SK-N-SH (cell line): ENCODE data around the gene COL4A2. TPM values are rescaled to one million over a fixed set of nuclear protein-coding genes. Genes with fewer than 3 reads are reported as not detected.

ENCODE experiments used
- CTCF ChIA-PET: fragments of 300-600, 350-600 bp; formaldehyde crosslinking; extraction: SDS; loops from one replicate; lab custom pipeline; 2021; lab: Yijun Ruan, JAX
- POLR2A ChIA-PET: fragments of 350-600 bp; sonication (Branson Sonifier 250); formaldehyde crosslinking; extraction: SDS; loops from one replicate; lab custom pipeline; 2020; ENCODE audit warnings: antibody characterized with exemption, inconsistent platforms; lab: Yijun Ruan, JAX
- DNase-seq: peaks from one replicate; pipeline ENCODE4 v3.0.0; 2012
- H2AFZ ChIP-seq: fragments of 200-600 bp; sonication (generic); 2 replicates; pipeline ENCODE4 v1.8.1; 2016; ENCODE audit warnings: antibody characterized with exemption, mild to moderate bottlenecking, low read depth
- H3F3A ChIP-seq: fragments of 200-600 bp; sonication (generic); replicated peaks from 2 replicates; pipeline ENCODE3; 2016; ENCODE audit warnings: antibody characterized with exemption, mild to moderate bottlenecking; ENCODE audit not compliant: insufficient read depth
- H3K27ac ChIP-seq, 2 experiments: fragments of 200-500 bp in 1 of 2; fragments of 200-600 bp in 1 of 2; sonication (Bioruptor generic) in 1 of 2; sonication (generic), shearing (Covaris generic) in 1 of 2; 2 replicates each; pipeline versions ENCODE4 v1.5.1 to v1.6.1; 2014 to 2016; ENCODE audit warnings: low read depth in 2 of 2, inconsistent platforms in 1 of 2, low read length in 1 of 2, mild to moderate bottlenecking in 1 of 2, mixed read lengths in 1 of 2
- H3K27me3 ChIP-seq: fragments of 200-600 bp; sonication (generic), shearing (Covaris generic); 2 replicates; pipeline ENCODE4 v1.6.1; 2016; ENCODE audit warnings: mixed run types; ENCODE audit not compliant: insufficient read depth
- H3K36me3 ChIP-seq, 2 experiments: fragments of 200-500 bp in 1 of 2; fragments of 200-600 bp in 1 of 2; sonication (Bioruptor generic) in 1 of 2; sonication (generic) in 1 of 2; replicated peaks in 1 of 2; 2 replicates each; pipeline versions ENCODE3 to v1.5.1; 2014 to 2016; ENCODE audit warnings: low read length in 1 of 2, mild to moderate bottlenecking in 1 of 2; ENCODE audit not compliant: insufficient read depth in 2 of 2, control insufficient read depth in 1 of 2
- H3K4me1 ChIP-seq, 2 experiments: fragments of 200-500 bp in 1 of 2; fragments of 200-600 bp in 1 of 2; sonication (Bioruptor generic) in 1 of 2; sonication (generic), shearing (Covaris generic) in 1 of 2; 2 replicates each; pipeline versions ENCODE4 v1.5.1 to v1.6.1; 2014 to 2016; ENCODE audit warnings: low read depth in 1 of 2, low read length in 1 of 2, mixed run types in 1 of 2; ENCODE audit not compliant: insufficient read depth in 2 of 2, control insufficient read depth in 1 of 2
- H3K4me2 ChIP-seq: fragments of 200-600 bp; sonication (generic), shearing (Covaris generic); 2 replicates; pipeline ENCODE4 v1.6.1; 2017; ENCODE audit warnings: mixed run types
- H3K4me3 ChIP-seq, 2 experiments: fragments of 200-500 bp in 1 of 2; fragments of 200-600 bp in 1 of 2; sonication (Bioruptor generic) in 1 of 2; sonication (generic), shearing (Covaris generic) in 1 of 2; 2 replicates each; pipeline versions ENCODE4 v1.5.1 to v1.8.1; 2014 to 2016; ENCODE audit warnings: low read depth in 2 of 2, inconsistent platforms in 1 of 2, low read length in 1 of 2, mild to moderate bottlenecking in 1 of 2, mixed read lengths in 1 of 2, moderate library complexity in 1 of 2
- H3K79me2 ChIP-seq: fragments of 200-600 bp; sonication (generic); 2 replicates; pipeline ENCODE4 v1.8.1; 2017; ENCODE audit warnings: mild to moderate bottlenecking; ENCODE audit not compliant: insufficient read depth
- H3K9ac ChIP-seq: fragments of 200-600 bp; sonication (generic); 2 replicates; pipeline ENCODE4 v1.6.1; 2017; ENCODE audit warnings: mixed run types
- H3K9me2 ChIP-seq: fragments of 200-600 bp; sonication (generic); 2 replicates; pipeline ENCODE4 v1.6.1; 2017; ENCODE audit warnings: mixed run types
- H3K9me3 ChIP-seq: fragments of 200-600 bp; sonication (generic); 2 replicates; pipeline ENCODE4 v1.6.1; 2017; ENCODE audit warnings: mixed run types, mild to moderate bottlenecking, moderate library complexity
- H4K20me1 ChIP-seq: fragments of 200-600 bp; sonication (generic); 2 replicates; pipeline ENCODE4 v1.6.1; 2017; ENCODE audit warnings: mild to moderate bottlenecking, mixed run types; ENCODE audit not compliant: insufficient read depth
- CHD2 ChIP-seq: fragments of 150-350 bp; IDR thresholded peaks from 2 replicates; pipeline ENCODE4 v1.6.1; 2018; ENCODE audit warnings: low read length; ENCODE audit not compliant: partially characterized antibody
- CTCF ChIP-seq: fragments of 200-600 bp; sonication (generic); IDR thresholded peaks from 2 replicates; pipeline ENCODE4 v1.6.1; 2017; ENCODE audit warnings: antibody characterized with exemption, mild to moderate bottlenecking, moderate library complexity
- EP300 ChIP-seq, 2 experiments: IDR thresholded peaks; 2 replicates each; pipeline versions ENCODE4 v1.4.0 to v1.6.1; 2012; ENCODE audit warnings: borderline replicate concordance in 1 of 2, low read depth in 1 of 2, low read length in 1 of 2
- GABPA ChIP-seq: IDR thresholded peaks from 2 replicates; pipeline ENCODE4 v1.4.0; 2012; ENCODE audit warnings: low read depth, mild to moderate bottlenecking
- NRF1 ChIP-seq: IDR thresholded peaks from 2 replicates; pipeline ENCODE4 v1.6.1; 2012; ENCODE audit warnings: low read depth, mild to moderate bottlenecking, low read length
- RCOR1 ChIP-seq: fragments of 150-350 bp; IDR thresholded peaks from 2 replicates; pipeline ENCODE4 v1.6.1; 2017; ENCODE audit warnings: antibody characterized with exemption, low read length
- RFX5 ChIP-seq: IDR thresholded peaks from 2 replicates; pipeline ENCODE4 v1.6.1; 2012; ENCODE audit warnings: mild to moderate bottlenecking, improper control_type of control experiment, low read length
- TAF1 ChIP-seq: IDR thresholded peaks from 2 replicates; pipeline ENCODE4 v1.6.1; 2012; ENCODE audit warnings: low read depth, mild to moderate bottlenecking, low read length, moderate library complexity, borderline replicate concordance
- YY1 ChIP-seq: IDR thresholded peaks from 2 replicates; pipeline ENCODE4 v1.4.0; 2012; ENCODE audit warnings: low read depth, mild to moderate bottlenecking
- ZBTB33 ChIP-seq: IDR thresholded peaks from 2 replicates; pipeline ENCODE4 v1.4.0; 2012; ENCODE audit warnings: low read depth, borderline replicate concordance
- WGBS: methylation state at CpG from one replicate; pipeline ENCODE4 v1.1.6; 2017; ENCODE audit warnings: low lambda C conversion rate; 5-methylcytosine and 5-hydroxymethylcytosine counted together
- polyA plus RNA-seq, 3 experiments: library from polyadenylated mRNA; depleted of rRNA; stranded (reverse); fragments of >200 nt; gene quantifications; 2 replicates each; pipeline ENCODE4 v1.2.3, GENCODE V29; 2012

The COL4A2 gene
- polyA plus RNA-seq, 1 of the 3 experiments (the other 2 are of a cell fraction), result 137 TPM

- H3K4me3 ChIP-seq, result no peak overlapping the region
- peaks cover 0 to 7% of the 10 kb centered on the region in 2 experiments; a peak in 2 of 4 replicates for H3K4me1 ChIP-seq
- no peak overlapping the region for H2AFZ ChIP-seq
- H3K4me2 ChIP-seq, result no peak overlapping the region
- POLR2A ChIA-PET, result no interaction called here
- H3K27ac ChIP-seq, result no peak overlapping the region
- no peaks in the 10 kb centered on the region for H3K9me2 ChIP-seq
- no peaks in the 10 kb centered on the region for H3F3A ChIP-seq
- H4K20me1 ChIP-seq, result no peaks in the 10 kb centered on the region
- CTCF ChIA-PET, result interaction anchor here (1.2 kb wide), 1 partner anchor 135 kb away, joined by 3 read pairs; the partner anchor contains the start of gene RAB20
- no peak overlapping the region for H3K9ac ChIP-seq
- TF ChIP-seq TAF1 (no peak), RCOR1 (no peak), CTCF (no peak), GABPA (no peak), EP300 (IDR thresholded peaks at IDR 0.05; ENCODE audit: borderline replicate concordance in 1 of 2, low read depth in 1 of 2, low read length in 1 of 2) (no peak), CHD2 (no peak), RFX5 (no peak), ZBTB33 (no peak), NRF1 (no peak)
- no peaks in the 10 kb centered on the region for H3K9me3 ChIP-seq
- 90% methylated on average over 4 of the region's 4 CpGs for WGBS
- peaks cover 27 to 50% of the 10 kb centered on the region in 2 experiments for H3K36me3 ChIP-seq
- DNase-seq, result no peak
- H3K79me2 ChIP-seq, result no peaks in the 10 kb centered on the region
- no peaks in the 10 kb centered on the region for H3K27me3 ChIP-seq
These were observed 119.7 kb downstream of the COL4A2 start for GRCh38 chr13:110426735-110427134.

GRCh38 chr13:110428313-110428712 is 121.2 kb downstream of the COL4A2 start:
- WGBS, result 92% methylated on average over 6 of the region's 13 CpGs
- H3K27me3 ChIP-seq, result no peaks in the 10 kb centered on the region
- no peak overlapping the region for H2AFZ ChIP-seq
- no peak overlapping the region for H3K4me3 ChIP-seq
- H3F3A ChIP-seq, result no peaks in the 10 kb centered on the region
- no peak overlapping the region for H3K9ac ChIP-seq
- TF ChIP-seq ZBTB33 (no peak), GABPA (no peak), YY1 (no peak)
- no peaks in the 10 kb centered on the region for H4K20me1 ChIP-seq
- ChIA-PET POLR2A (no interaction called here), CTCF (no interaction called here)
- H3K9me3 ChIP-seq, result no peaks in the 10 kb centered on the region
- H3K36me3 ChIP-seq, result peaks cover 27 to 55% of the 10 kb centered on the region in 2 experiments
- H3K79me2 ChIP-seq, result no peaks in the 10 kb centered on the region
- DNase-seq, result no peak
- no peaks in the 10 kb centered on the region for H3K9me2 ChIP-seq
- H3K4me1 ChIP-seq, result peaks cover 0 to 18% of the 10 kb centered on the region in 2 experiments; a peak in 2 of 4 replicates
- H3K27ac ChIP-seq, result no peak overlapping the region
- no peak overlapping the region for H3K4me2 ChIP-seq
